MM.1S (cell line): ENCODE data around the gene TASP1.

ENCODE experiments used
- DNase-seq: peaks from one replicate; pipeline ENCODE4 v3.0.0-alpha.2; 2015
- H2AFZ ChIP-seq: fragments of 300-600 bp; sonication (generic); 2 replicates; pipeline ENCODE4 v1.6.0; 2016; ENCODE audit warnings: antibody characterized with exemption, low read length
- H3F3A ChIP-seq: fragments of 300-600 bp; sonication (generic); 2 replicates; pipeline ENCODE4 v1.6.1; 2016; ENCODE audit warnings: mild to moderate bottlenecking, antibody characterized with exemption, low read length, moderate library complexity, mixed read lengths; ENCODE audit not compliant: insufficient read depth
- H3K27ac ChIP-seq: fragments of 300-600 bp; sonication (generic); 2 replicates; pipeline ENCODE4 v1.5.1; 2016; ENCODE audit warnings: mild to moderate bottlenecking, low read length
- H3K27me3 ChIP-seq: fragments of 300-600 bp; sonication (generic); replicated peaks from 2 replicates; pipeline ENCODE4 v1.6.0; 2016; ENCODE audit warnings: low read length; ENCODE audit not compliant: insufficient read depth
- H3K36me3 ChIP-seq: fragments of 300-600 bp; sonication (generic); replicated peaks from 2 replicates; pipeline ENCODE4 v1.6.1; 2016; ENCODE audit warnings: mild to moderate bottlenecking, low read length, mixed read lengths; ENCODE audit not compliant: insufficient read depth
- H3K4me1 ChIP-seq: fragments of 300-600 bp; sonication (generic); 2 replicates; pipeline ENCODE4 v1.6.1; 2016; ENCODE audit warnings: low read length, mixed read lengths
- H3K4me2 ChIP-seq: fragments of 300-600 bp; sonication (generic); 2 replicates; pipeline ENCODE4 v1.6.0; 2016; ENCODE audit warnings: low read depth, low read length
- H3K4me3 ChIP-seq: fragments of 300-600 bp; sonication (generic); 2 replicates; pipeline ENCODE4 v1.5.1; 2016; ENCODE audit warnings: low read length, mixed read lengths
- H3K79me2 ChIP-seq: fragments of 300-600 bp; sonication (generic); 2 replicates; pipeline ENCODE4 v1.6.1; 2016; ENCODE audit warnings: mixed run types, low read length, mixed read lengths
- H3K9ac ChIP-seq: fragments of 300-600 bp; sonication (generic); 2 replicates; pipeline ENCODE4 v1.6.1; 2016; ENCODE audit warnings: low read length, mixed read lengths
- H3K9me2 ChIP-seq: fragments of 300-600 bp; sonication (generic); replicated peaks from 2 replicates; pipeline ENCODE4 v1.6.1; 2016; ENCODE audit warnings: mild to moderate bottlenecking, low read length, mixed read lengths; ENCODE audit not compliant: insufficient read depth
- H3K9me3 ChIP-seq: fragments of 300-600 bp; sonication (generic); replicated peaks from 2 replicates; pipeline ENCODE4 v1.6.1; 2016; ENCODE audit warnings: mild to moderate bottlenecking, low read length, mixed read lengths; ENCODE audit not compliant: insufficient read depth
- H4K20me1 ChIP-seq: fragments of 300-600 bp; sonication (generic); 2 replicates; pipeline ENCODE4 v1.6.1; 2016; ENCODE audit warnings: mild to moderate bottlenecking, low read length, moderate library complexity, mixed read lengths; ENCODE audit not compliant: insufficient read depth
- CTCF ChIP-seq: fragments of 300-600 bp; sonication (generic); IDR thresholded peaks from 2 replicates; pipeline ENCODE4 v1.5.1; 2016; ENCODE audit warnings: antibody characterized with exemption, low read length, mixed read lengths
- EZH2 ChIP-seq: fragments of 300-600 bp; sonication (generic); optimal IDR thresholded peaks from 2 replicates; pipeline ENCODE3; 2017; ENCODE audit warnings: low read depth, mild to moderate bottlenecking, antibody characterized with exemption, low read length, mixed read lengths
- EZH2phosphoT487 ChIP-seq: fragments of 300-600 bp; sonication (generic); IDR thresholded peaks from 2 replicates; pipeline ENCODE4 v1.6.1; 2018; ENCODE audit warnings: antibody characterized with exemption, low read length

The TASP1 gene

DNA sequence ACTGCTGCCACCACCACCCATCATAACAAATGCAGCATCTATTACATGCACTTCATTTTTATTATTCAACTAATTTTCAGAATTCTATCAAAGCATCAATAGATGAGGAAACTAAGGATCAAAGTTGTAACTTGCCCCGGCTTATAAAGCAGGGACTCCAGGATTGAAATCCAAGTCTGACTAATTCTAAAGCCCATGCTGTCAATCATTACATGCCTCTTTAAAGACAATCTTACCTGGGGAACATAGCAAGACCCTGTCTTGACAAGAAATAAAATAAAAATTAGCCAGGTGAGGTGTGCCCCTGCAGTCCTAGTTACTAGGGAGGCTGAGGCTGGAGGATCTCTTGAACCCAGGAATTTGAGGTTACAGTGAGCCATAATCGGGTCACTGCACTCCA, 235.3 kb downstream of the TASP1 start:
- no peaks in the 10 kb centered on the region for H4K20me1 ChIP-seq
- TF ChIP-seq EZH2phosphoT487 = no peak
- no peak overlapping the region for H2AFZ ChIP-seq
- no peaks in the 10 kb centered on the region for H3K79me2 ChIP-seq
- H3K27ac ChIP-seq = no peak overlapping the region
- H3K27me3 ChIP-seq = no peaks in the 10 kb centered on the region
- no peak for DNase-seq
- no peaks in the 10 kb centered on the region for H3K9me2 ChIP-seq
- H3K9me3 ChIP-seq = no peaks in the 10 kb centered on the region
- H3K4me3 ChIP-seq = no peak overlapping the region
- no peak overlapping the region for H3K9ac ChIP-seq
- H3K4me1 ChIP-seq = peaks cover 6% of the 10 kb centered on the region; the same call in 1 of the 2 replicates
- H3K36me3 ChIP-seq = no peaks in the 10 kb centered on the region
- H3K4me2 ChIP-seq = no peak overlapping the region
- H3F3A ChIP-seq = no peaks in the 10 kb centered on the region

- Histone ChIP-seq H3K36me3 (no peaks in the 10 kb centered on the region), H4K20me1 (no peaks in the 10 kb centered on the region), H3K9me2 (no peaks in the 10 kb centered on the region), H3K4me2 (no peak overlapping the region), H3K27ac (no peak overlapping the region), H3K9ac (no peak overlapping the region), H3K4me3 (no peak overlapping the region), H2AFZ (no peak overlapping the region), H3K79me2 (no peaks in the 10 kb centered on the region), H3K4me1 (peaks cover 11% of the 10 kb centered on the region), H3K27me3 (no peaks in the 10 kb centered on the region), H3F3A (peaks cover 1% of the 10 kb centered on the region; the same call in 1 of the 2 replicates), H3K9me3 (no peaks in the 10 kb centered on the region)
- no peak for DNase-seq
- TF ChIP-seq EZH2phosphoT487 = no peak
- TF ChIP-seq EZH2 = no peak
- TF ChIP-seq CTCF = no peak
These were observed 235.7 kb downstream of the TASP1 start for GRCh38 chr20:13402986-13403385.

DNA sequence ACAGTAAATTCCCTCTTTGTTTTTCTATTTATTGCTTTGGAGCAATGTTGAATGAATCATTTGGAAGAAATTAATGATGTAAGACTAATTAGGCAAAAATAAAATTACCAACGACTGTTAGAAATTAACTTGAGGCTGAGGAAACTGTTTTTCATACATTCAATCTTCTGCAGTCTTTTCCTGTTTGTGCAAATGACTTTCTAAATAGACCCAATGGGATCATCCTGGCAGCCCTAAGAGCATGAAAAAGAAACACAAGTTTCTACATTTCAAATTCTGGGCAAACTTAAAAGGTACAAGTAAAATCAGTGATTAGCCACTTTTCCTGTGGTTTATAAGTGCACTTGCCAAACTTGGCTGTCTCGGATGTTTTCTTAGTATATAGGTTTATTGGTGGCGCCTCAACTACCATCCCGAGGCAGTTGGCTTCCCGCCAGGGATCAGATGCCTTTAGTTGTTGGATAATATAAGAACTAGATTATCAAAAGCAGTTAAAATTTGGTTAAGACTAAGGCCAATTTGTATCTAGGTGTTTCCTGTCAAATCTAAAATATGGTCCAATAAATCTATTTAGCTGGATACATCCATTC, 236.5 kb downstream of the TASP1 start:
- Histone ChIP-seq H3K36me3 (no peaks in the 10 kb centered on the region), H3K4me3 (no peak overlapping the region), H3K27ac (no peak overlapping the region), H3K4me1 (peaks cover 18% of the 10 kb centered on the region), H3K27me3 (no peaks in the 10 kb centered on the region), H3F3A (peaks cover 8% of the 10 kb centered on the region; the same call in 1 of the 2 replicates), H3K9ac (no peak overlapping the region), H3K9me3 (no peaks in the 10 kb centered on the region), H3K4me2 (no peak overlapping the region), H4K20me1 (no peaks in the 10 kb centered on the region), H3K9me2 (no peaks in the 10 kb centered on the region), H3K79me2 (no peaks in the 10 kb centered on the region), H2AFZ (no peak overlapping the region)
- no peak for DNase-seq
- TF ChIP-seq CTCF (no peak), EZH2phosphoT487 (no peak), EZH2 (no peak)

- TF ChIP-seq EZH2 (no peak), EZH2phosphoT487 (no peak), CTCF (no peak)
- Histone ChIP-seq H3K27ac (no peak overlapping the region), H3K4me1 (peaks cover 25% of the 10 kb centered on the region), H3K36me3 (no peaks in the 10 kb centered on the region), H3K9me2 (no peaks in the 10 kb centered on the region), H3F3A (peaks cover 15% of the 10 kb centered on the region), H3K79me2 (no peaks in the 10 kb centered on the region), H3K4me2 (no peak overlapping the region), H3K9ac (no peak overlapping the region), H3K4me3 (no peak overlapping the region), H3K27me3 (no peaks in the 10 kb centered on the region), H3K9me3 (no peaks in the 10 kb centered on the region), H4K20me1 (no peaks in the 10 kb centered on the region), H2AFZ (no peak overlapping the region)
- DNase-seq = no peak
These were observed 237.1 kb downstream of the TASP1 start for GRCh38 chr20:13401596-13401995.
